IPS-18c (cell line): ENCODE measurements around the gene LPCAT3.

Source experiments
- H3K4me3 ChIP-seq: 2 replicates; pipeline ENCODE4 v1.7.0; 2013; ENCODE audit warnings: low read depth, mild to moderate bottlenecking, low read length, moderate library complexity; ENCODE audit not compliant: insufficient read depth
- H3K9me3 ChIP-seq: one replicate; pipeline ENCODE4 v1.6.1; 2013; ENCODE audit warnings: mild to moderate bottlenecking, low read length, moderate library complexity; ENCODE audit not compliant: control insufficient read depth, insufficient read depth

Gene LPCAT3

DNA sequence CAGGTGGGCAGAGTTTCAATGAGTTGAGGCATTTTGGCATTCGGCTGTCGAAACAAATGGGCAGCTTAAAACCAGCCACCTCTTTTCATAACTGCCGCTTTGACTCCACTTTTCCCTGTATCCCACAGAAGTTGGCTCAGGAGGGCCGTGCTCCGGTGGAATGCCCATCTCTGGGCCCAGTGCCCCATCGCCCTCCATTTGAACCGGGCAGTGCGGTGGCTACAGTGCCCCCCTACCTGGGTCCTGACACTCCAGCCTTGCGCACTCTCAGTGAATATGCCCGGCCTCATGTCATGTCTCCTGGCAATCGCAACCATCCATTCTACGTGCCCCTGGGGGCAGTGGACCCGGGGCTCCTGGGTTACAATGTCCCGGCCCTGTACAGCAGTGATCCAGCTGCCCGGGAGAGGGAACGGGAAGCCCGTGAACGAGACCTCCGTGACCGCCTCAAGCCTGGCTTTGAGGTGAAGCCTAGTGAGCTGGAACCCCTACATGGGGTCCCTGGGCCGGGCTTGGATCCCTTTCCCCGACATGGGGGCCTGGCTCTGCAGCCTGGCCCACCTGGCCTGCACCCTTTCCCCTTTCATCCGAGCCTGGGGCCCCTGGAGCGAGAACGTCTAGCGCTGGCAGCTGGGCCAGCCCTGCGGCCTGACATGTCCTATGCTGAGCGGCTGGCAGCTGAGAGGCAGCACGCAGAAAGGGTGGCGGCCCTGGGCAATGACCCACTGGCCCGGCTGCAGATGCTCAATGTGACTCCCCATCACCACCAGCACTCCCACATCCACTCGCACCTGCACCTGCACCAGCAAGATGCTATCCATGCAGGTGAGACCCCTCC is 79.7 kb downstream of the LPCAT3 start:
- H3K4me3 ChIP-seq = peak overlapping the region; percentile 41; the same call in 1 of the 2 replicates
- H3K9me3 ChIP-seq = no peaks in the 10 kb centered on the region

GRCh38 chr12:6937481-6938352 is 80.6 kb downstream of the LPCAT3 start:
- Histone ChIP-seq H3K9me3 (no peaks in the 10 kb centered on the region), H3K4me3 (peak overlapping the region; percentile 71)

- Histone ChIP-seq H3K4me3 (peak overlapping the region; percentile 71; the same call in 1 of the 2 replicates), H3K9me3 (no peaks in the 10 kb centered on the region)
Measured at GRCh38 chr12:6936636-6937480, 81.4 kb downstream of the LPCAT3 start.

GRCh38 chr12:6936194-6936635 is 82.1 kb downstream of the LPCAT3 start:
- Histone ChIP-seq H3K4me3 (no peak overlapping the region), H3K9me3 (no peaks in the 10 kb centered on the region)

- Histone ChIP-seq H3K9me3 (no peaks in the 10 kb centered on the region), H3K4me3 (no peak overlapping the region)
Measured at GRCh38 chr12:6935371-6936193, 82.7 kb downstream of the LPCAT3 start.

DNA sequence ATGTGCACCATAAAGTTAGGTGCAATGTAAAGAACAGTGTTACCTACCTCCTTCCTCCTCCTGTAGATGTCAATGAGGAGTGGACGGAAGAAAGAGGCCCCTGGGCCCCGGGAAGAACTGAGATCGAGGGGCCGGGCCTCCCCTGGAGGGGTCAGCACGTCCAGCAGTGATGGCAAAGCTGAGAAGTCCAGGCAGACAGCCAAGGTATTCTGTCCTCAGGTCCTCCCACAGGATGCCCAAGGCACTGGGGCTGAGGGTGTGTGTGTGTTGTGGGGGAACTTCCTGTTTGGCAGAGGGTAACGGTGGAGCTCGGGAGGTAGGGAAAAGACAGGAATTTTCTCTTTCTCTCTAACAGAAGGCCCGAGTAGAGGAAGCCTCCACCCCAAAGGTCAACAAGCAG is 84.2 kb downstream of the LPCAT3 start:
- H3K4me3 ChIP-seq = no peak overlapping the region
- no peaks in the 10 kb centered on the region for H3K9me3 ChIP-seq

DNA sequence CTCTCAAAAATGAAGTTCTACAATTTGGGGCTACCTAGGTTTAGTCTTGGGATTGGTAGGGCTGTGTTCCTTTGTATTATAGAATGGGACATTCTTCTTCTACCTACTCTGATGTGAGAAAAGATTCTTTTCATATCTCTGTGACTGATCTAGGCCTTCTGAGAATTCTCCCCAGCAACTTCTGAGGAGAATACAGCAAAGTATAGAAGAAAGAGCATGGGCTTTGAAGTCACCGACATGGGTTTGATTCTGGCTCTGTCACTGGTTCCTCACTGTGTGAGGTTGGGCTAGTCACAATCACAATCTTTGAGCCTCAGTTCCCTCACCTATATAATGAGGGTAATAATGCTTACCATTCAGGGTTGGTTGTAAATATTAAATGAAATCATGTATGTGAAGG is 85.5 kb downstream of the LPCAT3 start:
- Histone ChIP-seq H3K4me3 (no peak overlapping the region), H3K9me3 (no peaks in the 10 kb centered on the region)

GRCh38 chr12:6929466-6930452 is 88.5 kb downstream of the LPCAT3 start:
- H3K4me3 ChIP-seq = peak overlapping the region; percentile 93
- H3K9me3 ChIP-seq = no peaks in the 10 kb centered on the region

DNA sequence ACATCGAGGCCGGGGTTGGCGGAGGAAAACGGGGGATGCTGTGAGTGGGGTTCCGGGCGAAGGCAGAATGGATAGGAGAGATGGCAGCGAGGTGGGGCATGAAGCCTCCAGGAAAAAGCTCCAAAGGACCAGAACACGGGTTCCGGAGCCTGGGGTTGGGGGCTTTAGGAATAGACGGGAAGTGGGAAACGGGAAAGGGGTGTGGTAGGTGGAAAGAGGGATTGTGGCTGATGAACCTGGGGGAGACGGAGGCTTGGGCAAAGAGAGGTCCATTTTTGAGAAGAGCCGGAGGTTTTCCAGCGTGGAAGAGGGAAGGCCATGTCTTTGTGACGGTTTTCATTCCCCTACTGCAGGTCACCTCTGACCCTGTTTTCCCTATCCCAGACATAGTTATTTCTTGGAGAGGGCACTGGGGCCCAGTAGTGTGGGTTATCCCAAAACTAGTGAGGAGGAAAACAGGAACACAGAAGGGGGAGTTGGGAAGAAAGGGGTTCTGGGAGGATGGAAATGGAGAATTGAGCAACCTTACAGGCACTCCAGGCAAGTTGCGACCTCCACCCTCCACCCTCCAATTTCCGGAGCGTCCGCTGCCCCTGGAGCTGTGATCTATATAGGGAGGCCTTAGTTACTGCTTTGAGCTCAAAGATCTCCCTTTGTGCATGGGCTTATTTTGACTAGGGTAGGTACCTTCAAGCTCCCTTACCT is 89.4 kb downstream of the LPCAT3 start:
- no peaks in the 10 kb centered on the region for H3K9me3 ChIP-seq
- peak overlapping the region; percentile 93 for H3K4me3 ChIP-seq

GRCh38 chr12:6928022-6928702 is 90.1 kb downstream of the LPCAT3 start:
- H3K4me3 ChIP-seq = peak overlapping the region; percentile 93
- no peaks in the 10 kb centered on the region for H3K9me3 ChIP-seq

- H3K9me3 ChIP-seq = no peaks in the 10 kb centered on the region
Measured at GRCh38 chr12:6927379-6928021, 90.8 kb downstream of the LPCAT3 start, which contains the start of gene ATN1. ATN1 (plus strand) TSS chr12:6927959; CDS start chr12:6934002, 6,043 bp downstream.

More at GRCh38 chr12:6927379-6928021, 90.8 kb downstream of the LPCAT3 start, which contains the start of gene ATN1:
- peak within 1 kb of the TSS; percentile 93 for H3K4me3 ChIP-seq
